GM12801 (cell line): ENCODE data around the gene WNK2.

ENCODE experiments used
- TF ChIP-seq, protein P1 (sequence below): IDR thresholded peaks from one replicate; pipeline ENCODE4 v1.5.1; 2011; ENCODE audit warnings: control low read depth; ENCODE audit not compliant: insufficient read length; ENCODE audit errors: extremely low read depth

The WNK2 gene

DNA sequence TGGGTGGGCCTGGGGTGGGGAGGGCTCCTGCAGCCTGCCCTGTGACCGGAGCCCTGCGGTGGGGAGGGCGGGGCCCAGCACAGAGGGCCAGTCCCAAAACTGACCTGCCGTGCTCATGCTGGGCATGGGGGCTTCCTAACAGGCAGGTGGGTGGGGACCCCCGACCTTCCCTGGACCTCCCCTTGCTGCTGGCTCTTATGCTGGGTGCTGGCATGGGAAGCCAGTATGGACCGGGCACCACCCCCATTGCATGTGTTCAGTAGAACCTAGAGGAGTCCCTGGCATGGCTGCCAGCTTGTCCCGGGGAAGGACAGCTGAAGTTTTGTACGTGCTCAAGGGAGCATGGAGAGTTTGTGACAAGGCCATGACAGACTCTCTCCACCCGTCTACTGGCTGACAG, 37.1 kb downstream of the WNK2 start:
- TF ChIP-seq, protein P1, sequence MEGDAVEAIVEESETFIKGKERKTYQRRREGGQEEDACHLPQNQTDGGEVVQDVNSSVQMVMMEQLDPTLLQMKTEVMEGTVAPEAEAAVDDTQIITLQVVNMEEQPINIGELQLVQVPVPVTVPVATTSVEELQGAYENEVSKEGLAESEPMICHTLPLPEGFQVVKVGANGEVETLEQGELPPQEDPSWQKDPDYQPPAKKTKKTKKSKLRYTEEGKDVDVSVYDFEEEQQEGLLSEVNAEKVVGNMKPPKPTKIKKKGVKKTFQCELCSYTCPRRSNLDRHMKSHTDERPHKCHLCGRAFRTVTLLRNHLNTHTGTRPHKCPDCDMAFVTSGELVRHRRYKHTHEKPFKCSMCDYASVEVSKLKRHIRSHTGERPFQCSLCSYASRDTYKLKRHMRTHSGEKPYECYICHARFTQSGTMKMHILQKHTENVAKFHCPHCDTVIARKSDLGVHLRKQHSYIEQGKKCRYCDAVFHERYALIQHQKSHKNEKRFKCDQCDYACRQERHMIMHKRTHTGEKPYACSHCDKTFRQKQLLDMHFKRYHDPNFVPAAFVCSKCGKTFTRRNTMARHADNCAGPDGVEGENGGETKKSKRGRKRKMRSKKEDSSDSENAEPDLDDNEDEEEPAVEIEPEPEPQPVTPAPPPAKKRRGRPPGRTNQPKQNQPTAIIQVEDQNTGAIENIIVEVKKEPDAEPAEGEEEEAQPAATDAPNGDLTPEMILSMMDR, result no peak

DNA sequence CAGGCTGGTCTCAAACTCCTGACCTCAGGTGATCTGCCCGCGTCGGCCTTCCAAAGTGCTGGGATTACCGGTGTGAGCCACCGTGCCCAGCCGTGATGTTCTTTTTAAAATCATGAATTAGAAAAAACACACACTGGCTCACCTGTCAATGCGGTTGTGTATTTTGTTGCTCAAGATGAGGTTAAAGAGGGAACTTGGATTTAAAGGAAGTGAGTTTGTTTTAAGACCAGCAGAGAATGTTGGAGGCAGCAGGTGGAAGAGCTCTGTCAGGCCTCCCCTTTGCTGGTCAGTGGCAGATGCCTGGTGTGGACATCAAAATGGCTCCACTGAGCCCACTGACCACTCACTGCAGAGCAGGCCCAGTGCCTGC, 38.9 kb downstream of the WNK2 start:
- TF ChIP-seq, protein P1, result no peak

DNA sequence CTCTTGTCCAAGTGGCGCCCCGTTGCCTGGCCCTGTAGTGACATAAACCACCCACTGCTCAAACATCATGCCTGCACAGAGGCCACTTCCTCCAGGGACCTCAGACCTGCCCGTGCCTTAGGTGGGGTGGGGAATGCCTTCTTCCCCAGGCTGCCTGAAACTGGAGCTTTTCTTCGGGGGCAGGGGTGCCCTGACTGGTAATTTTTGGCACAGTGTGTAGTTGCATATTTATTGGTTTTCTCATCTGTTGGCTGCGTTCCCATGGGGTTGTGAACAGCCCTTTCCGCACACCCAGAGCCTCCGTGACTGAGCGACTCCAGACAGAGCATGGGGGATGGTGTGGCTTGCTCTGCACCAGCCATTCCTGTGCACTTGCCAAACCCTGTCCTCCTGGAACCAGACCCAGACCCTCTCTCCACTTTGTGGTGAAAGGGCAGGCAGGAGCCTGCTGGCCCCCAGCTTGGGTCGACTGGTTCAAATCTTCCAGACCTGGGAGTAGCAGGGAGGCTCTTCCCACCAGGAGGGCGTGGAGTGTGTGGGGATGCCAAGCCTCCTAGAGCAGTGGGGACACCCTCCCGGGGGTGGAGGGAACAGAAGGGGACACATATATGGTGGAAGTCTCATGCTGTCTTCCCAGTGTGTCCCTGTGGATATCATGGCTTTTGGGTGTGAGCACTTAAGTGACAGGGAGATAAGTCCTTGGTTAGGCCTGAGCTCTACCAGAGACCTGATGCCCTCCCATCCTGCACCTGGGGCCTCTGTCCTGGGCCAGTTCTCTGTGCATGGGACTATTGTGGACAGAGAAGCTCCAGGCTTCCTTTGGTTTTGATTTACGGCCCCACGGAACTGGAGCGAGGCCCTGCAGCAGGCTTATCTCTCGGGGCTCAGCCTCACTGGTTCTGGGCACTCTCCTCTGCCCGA, 39.6 kb downstream of the WNK2 start:
- TF ChIP-seq, protein P1, result no peak

DNA sequence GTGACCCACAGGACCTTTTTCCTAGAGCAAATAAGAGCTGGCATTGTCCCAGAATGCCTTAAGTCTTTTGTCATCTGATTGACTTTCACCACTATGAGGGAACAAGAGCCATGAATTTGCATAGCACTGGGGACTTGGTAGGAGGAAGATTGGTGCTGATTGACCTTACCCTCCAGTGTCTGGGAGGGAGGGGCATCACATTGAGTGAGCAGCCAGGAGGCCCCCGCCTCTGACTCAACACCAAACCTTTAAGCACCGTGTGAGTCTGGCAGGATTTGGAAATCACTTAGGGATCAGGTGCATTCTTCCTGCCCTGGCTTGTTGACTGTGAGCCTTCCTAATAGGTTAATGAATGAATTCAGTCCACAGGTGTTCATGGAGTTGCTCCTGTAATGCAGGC, 40.7 kb downstream of the WNK2 start:
- TF ChIP-seq, protein P1, result no peak

DNA sequence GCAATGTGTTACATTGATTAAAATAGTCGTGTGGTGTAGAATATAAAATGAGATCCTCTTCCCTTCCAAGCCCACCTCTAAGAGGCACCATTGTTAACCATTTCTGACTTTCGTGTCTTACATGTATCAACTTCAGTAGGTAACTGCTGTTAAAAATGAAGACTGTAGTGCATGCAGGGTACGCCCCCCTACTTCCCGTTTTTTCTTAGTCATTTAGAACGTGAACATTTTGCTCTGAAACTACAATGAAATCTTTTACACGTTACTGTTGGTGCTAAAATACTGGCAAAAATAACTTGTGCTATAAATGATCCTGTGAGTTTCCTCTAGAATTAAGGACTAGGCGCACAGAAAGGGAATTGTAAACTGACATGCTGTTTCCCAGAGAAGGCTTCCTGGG, 41.5 kb downstream of the WNK2 start:
- TF ChIP-seq, protein P1, result no peak

DNA sequence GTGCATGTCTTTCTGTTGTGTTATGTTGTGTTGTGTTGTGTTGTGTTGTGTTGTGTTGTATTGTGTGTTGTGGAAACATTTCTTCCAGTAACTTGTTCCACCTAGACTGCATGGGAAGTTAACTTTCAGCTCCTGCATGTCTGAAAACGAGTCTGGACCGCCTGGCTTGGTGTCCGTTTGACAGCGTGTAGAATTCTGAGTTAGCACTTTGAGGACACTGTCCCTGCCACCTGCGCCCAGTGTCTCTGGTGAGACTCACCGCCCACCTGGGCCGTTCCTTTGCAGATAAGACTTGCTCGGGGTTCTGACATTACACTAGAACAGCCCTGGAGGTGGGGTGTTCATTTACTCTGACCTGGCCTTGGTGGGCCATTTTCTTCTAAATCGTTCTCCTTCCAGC, 42.0 kb downstream of the WNK2 start:
- TF ChIP-seq, protein P1, result no peak

DNA sequence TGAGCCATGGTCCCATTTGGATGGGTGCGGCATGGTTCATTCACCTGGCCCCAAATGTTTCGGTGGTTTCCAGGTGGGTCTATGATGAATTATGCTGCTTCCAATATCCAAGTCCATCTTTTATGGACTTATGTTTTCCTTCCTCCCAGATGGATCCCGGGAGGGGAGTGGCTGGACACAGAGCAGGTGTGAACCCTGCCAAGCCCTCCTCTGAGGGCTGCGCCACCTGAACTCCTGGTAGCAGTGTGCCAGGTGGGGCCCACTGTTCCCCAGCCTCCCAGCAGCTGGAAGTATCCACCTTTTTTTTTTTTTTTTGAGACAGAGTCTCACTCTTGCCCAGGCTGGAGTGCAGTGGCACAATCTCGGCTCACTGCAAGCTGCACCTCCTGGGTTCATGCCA, 42.9 kb downstream of the WNK2 start:
- TF ChIP-seq, protein P1, result no peak
